ENCODE results near the gene HYOU1. TPM values are rescaled to one million over a fixed set of nuclear protein-coding genes. Genes with fewer than 3 reads are reported as not detected.

Gene HYOU1
- total and polyA plus RNA-seq, 2 of the 8 experiments (the other 6 are each of a cell fraction or from before 2014, with no cell fraction given): 239 to 295 TPM

DNA sequence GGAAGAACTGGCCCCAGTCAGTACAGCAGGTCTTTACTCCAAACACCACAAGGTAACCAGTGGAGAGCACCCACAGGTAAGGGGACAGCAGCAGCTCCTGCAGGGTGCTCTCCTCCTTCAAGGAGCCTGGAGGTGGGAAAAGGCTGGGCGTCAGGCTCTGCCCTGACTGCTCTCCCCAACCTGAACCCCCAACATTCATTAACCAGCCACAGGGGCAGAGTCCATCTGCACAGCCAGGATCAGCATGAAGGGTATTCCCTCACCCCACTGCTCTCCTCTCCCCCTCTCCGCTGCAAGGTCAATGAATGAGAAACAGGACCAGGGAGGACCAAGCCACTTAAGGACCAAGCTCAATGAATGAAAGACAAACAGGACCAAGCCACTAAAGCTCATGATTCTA lies 30.0 kb downstream of the HYOU1 start:
- Histone ChIP-seq H3K4me2 (ENCODE audit: insufficient read depth in 1 of 2, low read depth in 2 of 2, low read length in 2 of 2) (no peak overlapping the region), H2BK15ac (ENCODE audit: low read length) (no peak overlapping the region), H2BK12ac (ENCODE audit: low read depth, low read length) (no peak overlapping the region), H3K27ac (ENCODE audit: low read depth, low read length) (no peak overlapping the region), H3K23me2 (ENCODE audit: low read depth, low read length) (peaks cover 7% of the 10 kb centered on the region; the same call in 1 of the 2 replicates), H3K56ac (replicated peaks; ENCODE audit: insufficient read length, low read depth, low read length) (no peak overlapping the region), H3K4ac (replicated peaks; ENCODE audit: insufficient read length, low read depth, low read length) (no peak overlapping the region), H3K9me3 (ENCODE audit: insufficient read depth in 2 of 2, low read depth in 1 of 2, low read length in 1 of 2) (no peaks in the 10 kb centered on the region), H4K5ac (ENCODE audit: insufficient read length, low read depth, low read length) (no peak overlapping the region), H3K4me1 (replicated peaks in 1 of 4; ENCODE audit: control insufficient read depth in 3 of 4, insufficient read depth in 4 of 4, low read length in 3 of 4) (peaks cover 6 to 13% (median 10%) of the 10 kb centered on the region in 4 experiments), H3K79me1 (ENCODE audit: low read depth, low read length) (peaks cover 15% of the 10 kb centered on the region), H3K36me3 (ENCODE audit: control insufficient read depth in 2 of 4, insufficient read depth in 4 of 4, low read length in 3 of 4) (peaks cover 12 to 57% (median 34%) of the 10 kb centered on the region in 4 experiments), H3K79me2 (ENCODE audit: control insufficient read depth in 1 of 2, insufficient read depth in 2 of 2, low read length in 2 of 2) (peaks cover 0 to 19% of the 10 kb centered on the region in 2 experiments; a peak in 1 of 4 replicates), H2AK5ac (ENCODE audit: low read depth, low read length) (no peak overlapping the region), H3K9ac (replicated peaks in 1 of 4; ENCODE audit: extremely low read depth in 1 of 4, low read depth in 3 of 4, low read length in 3 of 4) (no peak overlapping the region), H2BK20ac (ENCODE audit: low read length) (no peak overlapping the region), H2AFZ (ENCODE audit: low read length) (no peak overlapping the region), H3K27me3 (replicated peaks in 1 of 4; ENCODE audit: control insufficient read depth in 3 of 4, extremely low read depth in 1 of 4, insufficient read depth in 3 of 4, low read length in 3 of 4) (no peaks in the 10 kb centered on the region), H3K23ac (ENCODE audit: insufficient read length) (no peak overlapping the region), H4K20me1 (replicated peaks in 1 of 2; ENCODE audit: control insufficient read depth in 1 of 2, insufficient read depth in 2 of 2, low read length in 2 of 2) (peaks cover 3 to 16% of the 10 kb centered on the region in 2 experiments), H3K4me3 (ENCODE audit: extremely low read depth in 1 of 4, insufficient read depth in 2 of 4, low read depth in 3 of 4, low read length in 4 of 4) (no peak overlapping the region), H4K91ac (replicated peaks; ENCODE audit: insufficient read length, low read length) (no peak overlapping the region), H4K8ac (ENCODE audit: extremely low read depth, insufficient read depth, low read length) (0 out of 2 replicates have a peak overlapping the region, but pooled peaks have one; percentile 58), H2BK120ac (replicated peaks; ENCODE audit: low read depth, low read length) (no peak overlapping the region), H3K14ac (ENCODE audit: insufficient read length) (no peak overlapping the region), H2BK5ac (ENCODE audit: low read depth, low read length) (no peak overlapping the region; the same call in 1 of the 2 replicates), H3K18ac (ENCODE audit: extremely low read depth, low read length) (no peak overlapping the region)
- TF ChIP-seq POLR2AphosphoS5 (IDR thresholded peaks at IDR 0.05; ENCODE audit: low read depth, low read length) (no peak), JUND (IDR thresholded peaks at IDR 0.05; ENCODE audit: low read length) (no peak), FOSL1 (IDR thresholded peaks at IDR 0.05; ENCODE audit: insufficient read depth, low read depth, low read length) (no peak), KDM5A (IDR thresholded peaks at IDR 0.05; ENCODE audit: low read length) (no peak), EP300 (IDR thresholded peaks at IDR 0.05; ENCODE audit: borderline replicate concordance in 1 of 2, low read depth in 2 of 2, low read length in 2 of 2) (no peak), RXRA (IDR thresholded peaks at IDR 0.05; ENCODE audit: insufficient read depth, low read depth, low read length) (no peak), EZH2 (IDR thresholded peaks at IDR 0.05; ENCODE audit: low read depth, low read length, severe bottlenecking) (no peak), KDM4A (IDR thresholded peaks at IDR 0.05; ENCODE audit: low read depth, low read length, severe bottlenecking) (no peak), CEBPB (IDR thresholded peaks at IDR 0.05; ENCODE audit: low read depth, low read length) (no peak), SRF (IDR thresholded peaks at IDR 0.05; ENCODE audit: low read depth, low read length) (no peak), YY1 (IDR thresholded peaks at IDR 0.05; ENCODE audit: low read depth, low read length) (no peak), NANOG (IDR thresholded peaks at IDR 0.05; ENCODE audit: insufficient read depth, low read depth, low read length, poor library complexity, severe bottlenecking) (no peak), SIRT6 (IDR thresholded peaks at IDR 0.05; ENCODE audit: low read length) (no peak)
- CTCF ChIA-PET (ENCODE audit: partially characterized antibody): interaction anchor here (0.9 to 1.3 kb wide), 3 partner anchors 19 to 31 kb away, joined by 3 to 4 read pairs (median 3); no protein-coding TSS in a partner anchor
- DNase-seq (ENCODE audit: low read depth in 1 of 2, low spot score in 2 of 2) (no peak), FAIRE-seq (no peak)
- WGBS, 2 experiments (ENCODE audit: extremely low coverage in 1 of 2, insufficient coverage in 1 of 2, insufficient read length in 1 of 2, insufficient replicate concordance in 2 of 2, low coverage in 1 of 2, low lambda C conversion rate in 2 of 2, missing lambda C conversion rate in 1 of 2): 88% methylated on average over 2 of the region's 2 CpGs; no CpG with 5 or more reads in 1 of the 2 experiments
- POLR2A ChIA-PET (ENCODE audit: partially characterized antibody): interaction anchor here (1.6 to 9.7 kb wide), 3 partner anchors 14 to 29 kb away, joined by 5 to 224 read pairs (median 18); partner anchors contain the start of genes HYOU1, RPS25 and TRAPPC4

Measured in H1 (cell line).